ENCODE results near the gene PPP4R3B.
"Not testable (repeated sequence)": the region's sequence is repeated elsewhere in the genome, so short reads cannot be mapped to it uniquely, and the experiment has no call there.

The PPP4R3B gene

GRCh38 chr2:55609938-55610578 is 7.4 kb downstream of the PPP4R3B start:
- no peak for DNase-seq (ENCODE audit: low spot score)
- no peak for TF ChIP-seq CTCF (IDR thresholded peaks at IDR 0.05; ENCODE audit: extremely low read depth, missing control alignments)

DNA sequence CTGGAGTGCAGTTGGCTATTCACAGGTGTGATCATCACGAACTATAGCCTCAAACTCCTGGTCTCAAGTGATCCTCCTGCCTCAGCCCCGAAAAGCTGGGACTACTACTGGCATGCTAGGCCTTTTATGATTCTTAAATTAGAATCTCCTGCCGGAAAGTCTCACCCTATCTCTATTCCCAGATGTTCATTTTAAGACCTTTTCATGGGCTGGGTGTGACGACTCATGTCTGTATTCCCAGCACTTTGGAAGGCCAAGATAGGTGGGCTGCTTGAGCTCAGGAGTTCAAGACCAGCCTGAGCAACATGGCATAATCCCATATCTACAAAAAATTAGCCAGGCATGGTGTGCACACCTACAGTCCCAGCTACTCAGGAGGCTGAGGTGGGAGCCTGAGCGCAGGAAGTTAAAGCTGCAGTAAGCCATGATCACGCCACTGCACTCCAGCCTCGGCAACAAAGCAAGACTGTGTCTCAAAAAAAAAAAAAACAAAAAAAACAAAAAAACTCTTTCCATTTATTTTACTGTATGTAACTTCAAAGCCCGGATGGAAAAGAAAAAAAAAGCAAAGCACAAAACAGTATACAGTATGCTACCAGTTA is 8.1 kb downstream of the PPP4R3B start:
- DNase-seq (ENCODE audit: low spot score) = no peak
- TF ChIP-seq CTCF (IDR thresholded peaks at IDR 0.05; ENCODE audit: extremely low read depth, missing control alignments) = no peak

- TF ChIP-seq CTCF (IDR thresholded peaks at IDR 0.05; ENCODE audit: extremely low read depth, missing control alignments) = no peak
- DNase-seq (ENCODE audit: low spot score) = no peak
Observed at GRCh38 chr2:55607717-55608116, 9.7 kb downstream of the PPP4R3B start.

GRCh38 chr2:55604027-55604565 is 13.3 kb downstream of the PPP4R3B start:
- no peak for TF ChIP-seq CTCF (IDR thresholded peaks at IDR 0.05; ENCODE audit: extremely low read depth, missing control alignments)
- no peak for DNase-seq (ENCODE audit: low spot score)

DNA sequence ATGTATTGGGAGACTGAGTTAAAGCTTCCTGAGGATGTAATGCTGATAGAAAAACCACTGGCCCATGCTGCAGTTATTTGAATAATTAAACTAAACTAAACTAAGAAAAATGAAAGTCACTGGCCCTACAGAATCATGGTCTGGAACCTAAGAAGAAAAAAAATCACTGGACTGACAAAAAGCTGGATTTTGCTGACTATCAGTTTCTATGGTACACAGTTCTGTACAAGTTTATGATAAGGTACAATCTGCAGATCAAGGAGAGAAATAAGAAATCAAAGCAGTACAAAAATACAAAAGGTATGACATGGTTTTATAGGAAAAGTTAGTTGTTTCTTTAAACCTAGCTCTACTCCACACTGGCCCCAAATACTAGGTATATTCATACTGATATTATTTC is 15.6 kb downstream of the PPP4R3B start:
- no peak for TF ChIP-seq CTCF (IDR thresholded peaks at IDR 0.05; ENCODE audit: extremely low read depth, missing control alignments)
- no peak for DNase-seq (ENCODE audit: low spot score)

DNA sequence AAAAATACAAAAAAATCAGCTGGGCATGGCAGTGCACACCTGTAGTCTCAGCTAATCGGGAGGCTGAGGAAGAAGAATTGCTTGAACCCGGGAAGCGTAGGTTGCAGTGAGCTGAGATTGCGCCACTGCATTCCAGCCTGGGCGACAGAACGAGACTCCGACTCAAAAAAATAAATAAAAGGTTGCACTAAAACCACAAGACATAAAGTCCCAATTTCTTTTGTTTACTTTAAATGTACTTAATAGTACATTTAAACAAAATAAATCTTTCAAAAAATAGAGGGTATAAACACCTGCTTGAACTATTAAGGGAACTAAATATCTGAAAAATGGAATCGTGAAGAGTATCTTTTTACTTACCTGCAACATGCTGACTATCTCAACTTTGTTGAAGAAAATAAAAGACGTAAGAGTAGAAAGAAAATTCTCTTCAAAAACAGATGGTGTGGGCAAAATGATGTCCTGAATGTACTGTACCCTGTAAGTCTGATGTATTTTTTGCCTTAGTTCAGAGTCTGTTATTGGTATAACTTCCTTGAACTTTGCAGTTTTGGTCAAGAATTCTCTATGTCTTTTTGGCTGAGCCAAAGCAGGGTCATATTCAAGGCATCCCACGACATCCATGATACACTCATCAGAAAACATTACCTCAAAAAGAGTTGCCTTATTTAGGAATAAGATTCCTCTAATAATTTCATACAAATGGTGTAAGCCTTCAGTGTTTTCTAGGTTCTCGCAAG is 19.2 kb downstream of the PPP4R3B start:
- TF ChIP-seq CTCF (IDR thresholded peaks at IDR 0.05; ENCODE audit: extremely low read depth, missing control alignments) = no peak

GRCh38 chr2:55596795-55597194 is 20.6 kb downstream of the PPP4R3B start:
- DNase-seq (ENCODE audit: low spot score) = not testable (repeated sequence)

More for the DNA sequence above, 19.2 kb downstream of the PPP4R3B start:
- no peak for DNase-seq (ENCODE audit: low spot score)
